GM21737 (cell line): ENCODE data around the gene DPP7.

ENCODE experiments used
- ATAC-seq: cut with Tn5 transposase; IDR thresholded peaks from one replicate; pipeline ENCODE4 v1.9.1; 2021; ENCODE audit warnings: mild to moderate bottlenecking, moderate library complexity; ENCODE audit not compliant: unreplicated experiment

DPP7 gene

DNA sequence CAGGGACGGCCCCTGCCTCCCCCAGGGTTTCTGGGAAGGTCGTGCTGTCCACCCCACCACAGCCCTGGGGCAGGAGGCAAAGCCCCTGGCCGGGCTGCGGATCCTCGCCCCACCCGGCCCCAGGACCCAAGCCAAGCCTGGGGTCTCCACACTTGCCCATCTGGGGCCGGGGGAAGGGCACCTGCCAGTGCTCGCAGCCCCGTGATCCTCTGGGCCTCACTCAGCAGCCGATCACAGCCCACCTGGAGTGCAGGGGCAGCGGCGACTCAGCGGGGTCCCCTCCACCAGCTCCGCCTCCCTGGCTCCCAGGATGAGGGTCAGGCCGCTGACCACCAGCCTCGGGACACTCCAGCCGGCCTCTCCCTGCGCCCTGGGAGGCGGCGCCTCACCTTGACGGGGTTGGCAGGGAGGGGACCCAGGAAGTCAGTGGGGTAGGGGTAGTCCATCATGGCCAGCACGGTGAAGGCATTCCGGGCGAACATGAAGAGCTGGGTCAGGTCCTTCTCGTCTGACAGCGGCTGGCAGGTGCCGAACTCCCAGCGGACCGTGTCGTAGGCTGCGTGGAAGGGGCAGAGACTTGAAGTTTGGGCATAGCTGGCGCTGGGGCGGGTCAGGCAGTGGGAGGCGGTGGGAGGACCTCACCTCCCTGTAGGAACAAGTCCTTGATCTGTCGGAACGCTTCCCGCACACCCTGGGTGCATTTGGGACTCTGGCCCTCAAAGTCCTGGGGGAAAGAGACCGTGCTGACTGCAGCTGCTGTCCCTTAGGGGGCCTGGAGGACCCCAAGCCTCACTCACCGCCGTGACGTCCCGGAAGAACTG lies 1.8 kb downstream of the DPP7 start:
- no peak for ATAC-seq

DNA sequence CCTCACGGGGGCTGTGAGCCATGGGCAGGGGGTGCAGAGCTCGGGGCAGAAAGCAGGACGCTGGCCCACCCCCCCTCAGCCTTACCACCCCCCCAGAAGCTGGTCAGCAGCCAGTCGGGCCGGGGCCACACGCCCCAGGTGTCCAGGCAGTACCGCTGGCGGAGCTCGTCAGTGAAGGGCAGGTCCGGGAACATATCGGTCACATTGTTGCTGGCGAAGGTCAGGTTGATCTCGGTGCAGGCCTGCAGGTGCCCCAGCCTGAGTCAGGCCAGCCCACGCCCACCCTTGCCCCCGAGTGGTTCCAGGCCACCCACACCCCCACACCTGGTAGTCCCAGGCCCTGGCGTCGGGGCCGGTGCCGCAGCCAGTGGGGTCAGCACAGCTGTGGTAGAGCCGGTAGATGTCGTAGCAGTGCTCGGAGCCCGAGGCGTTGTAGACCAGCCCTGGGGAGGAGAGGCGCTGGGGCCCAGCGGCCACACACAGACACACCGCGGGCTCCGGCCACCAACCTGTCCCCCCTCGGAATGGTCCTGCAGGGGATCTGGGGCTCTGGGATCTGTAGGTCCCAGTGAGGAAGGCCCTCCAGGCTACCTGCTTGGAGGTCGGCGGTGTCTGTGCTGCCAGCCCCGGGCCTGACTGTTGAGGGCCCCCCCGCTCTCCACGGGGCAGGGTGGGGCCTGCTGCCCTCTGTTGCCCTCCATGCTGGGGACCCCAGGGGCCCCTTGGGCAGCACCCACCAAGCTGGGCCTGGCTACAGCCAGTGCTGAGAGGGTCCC lies 2.6 kb downstream of the DPP7 start:
- ATAC-seq: no peak

DNA sequence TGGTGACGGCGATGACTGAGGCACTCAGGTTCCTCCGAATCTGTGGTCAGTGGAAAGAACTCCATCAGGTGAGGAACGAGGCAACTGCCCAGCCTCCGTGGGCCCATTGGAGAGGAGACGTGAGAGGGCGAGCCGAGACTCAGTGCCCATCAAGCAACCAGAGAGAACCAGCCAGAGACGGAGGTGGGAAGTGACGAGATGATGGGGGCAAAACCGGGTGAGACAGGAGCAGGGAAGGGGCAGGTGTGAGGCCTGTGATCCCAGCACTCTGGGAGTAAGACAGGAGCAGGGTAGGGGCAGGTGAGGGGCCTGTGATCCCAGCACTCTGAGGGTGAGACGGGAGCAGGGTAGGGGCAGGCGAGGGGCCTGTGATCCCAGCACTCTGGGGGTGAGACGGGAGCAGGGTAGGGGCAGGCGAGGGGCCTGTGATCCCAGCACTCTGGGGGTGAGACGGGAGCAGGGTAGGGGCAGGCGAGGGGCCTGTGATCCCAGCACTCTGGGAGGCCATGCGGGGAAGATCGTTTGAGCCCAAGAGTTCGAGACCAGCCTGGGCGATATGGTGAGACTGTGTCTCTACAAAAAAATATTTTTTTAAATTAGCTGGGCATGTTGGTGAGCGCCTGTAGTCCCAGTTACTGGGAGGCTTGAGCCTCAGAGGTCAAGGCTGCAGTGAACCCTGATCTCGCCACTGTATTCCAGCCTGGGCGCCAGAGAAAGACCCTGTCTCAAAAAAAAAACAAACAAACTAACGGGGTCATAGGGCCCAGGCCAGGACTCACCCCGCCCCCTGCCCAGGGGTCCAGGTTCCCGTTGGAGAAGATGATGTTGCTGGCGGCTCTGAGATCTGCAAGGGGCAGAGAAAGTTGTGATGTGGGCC lies 3.4 kb downstream of the DPP7 start:
- ATAC-seq: no peak

DNA sequence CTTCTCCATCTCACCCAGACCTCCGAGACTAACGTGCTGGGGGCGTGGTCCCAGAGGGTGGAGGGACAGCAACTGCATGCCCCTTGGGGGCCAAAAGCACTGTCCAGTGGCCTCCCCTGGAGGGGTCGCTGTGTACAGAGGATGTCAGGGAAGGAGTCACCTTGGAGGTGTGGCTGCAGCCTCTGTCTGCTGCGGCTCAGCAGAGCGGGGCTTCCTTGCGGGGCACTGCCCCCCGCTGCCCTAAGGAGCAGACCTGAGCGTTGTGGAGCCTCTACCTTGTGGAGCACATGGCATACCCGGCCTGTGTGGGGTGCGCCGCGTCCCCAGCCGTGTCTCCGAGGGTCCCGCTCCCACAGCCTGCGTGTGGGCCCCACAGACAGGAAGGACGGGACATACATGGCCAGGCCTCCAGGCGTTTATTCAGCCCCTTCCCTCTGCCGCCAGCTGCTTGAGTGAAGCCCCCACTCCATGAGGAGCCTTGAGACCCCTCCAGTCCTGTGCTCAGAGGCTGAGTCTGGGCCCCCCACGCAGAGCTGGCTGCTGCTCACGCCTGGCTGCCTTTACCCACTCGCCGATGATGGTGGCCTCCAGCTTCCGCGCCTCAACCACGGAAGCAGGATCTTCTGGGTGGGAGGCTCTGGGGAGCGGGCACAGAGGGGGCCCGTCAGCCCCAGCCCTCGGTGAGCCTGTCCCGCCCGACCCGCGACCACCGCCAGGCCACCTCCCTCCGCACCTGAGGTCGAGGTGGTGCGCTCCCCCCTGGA lies 4.2 kb downstream of the DPP7 start:
- no peak for ATAC-seq

- ATAC-seq: no peak
Measured at GRCh38 chr9:137109250-137110146, 5.0 kb downstream of the DPP7 start.

- no peak for ATAC-seq
Measured at GRCh38 chr9:137108608-137109249, 5.8 kb downstream of the DPP7 start.

- no peak for ATAC-seq
Measured at GRCh38 chr9:137107982-137108381, 6.6 kb downstream of the DPP7 start.

- ATAC-seq: no peak
Measured at GRCh38 chr9:137107312-137107921, 7.1 kb downstream of the DPP7 start.

- ATAC-seq: no peak
Measured at GRCh38 chr9:137106662-137107250, 7.8 kb downstream of the DPP7 start.

DNA sequence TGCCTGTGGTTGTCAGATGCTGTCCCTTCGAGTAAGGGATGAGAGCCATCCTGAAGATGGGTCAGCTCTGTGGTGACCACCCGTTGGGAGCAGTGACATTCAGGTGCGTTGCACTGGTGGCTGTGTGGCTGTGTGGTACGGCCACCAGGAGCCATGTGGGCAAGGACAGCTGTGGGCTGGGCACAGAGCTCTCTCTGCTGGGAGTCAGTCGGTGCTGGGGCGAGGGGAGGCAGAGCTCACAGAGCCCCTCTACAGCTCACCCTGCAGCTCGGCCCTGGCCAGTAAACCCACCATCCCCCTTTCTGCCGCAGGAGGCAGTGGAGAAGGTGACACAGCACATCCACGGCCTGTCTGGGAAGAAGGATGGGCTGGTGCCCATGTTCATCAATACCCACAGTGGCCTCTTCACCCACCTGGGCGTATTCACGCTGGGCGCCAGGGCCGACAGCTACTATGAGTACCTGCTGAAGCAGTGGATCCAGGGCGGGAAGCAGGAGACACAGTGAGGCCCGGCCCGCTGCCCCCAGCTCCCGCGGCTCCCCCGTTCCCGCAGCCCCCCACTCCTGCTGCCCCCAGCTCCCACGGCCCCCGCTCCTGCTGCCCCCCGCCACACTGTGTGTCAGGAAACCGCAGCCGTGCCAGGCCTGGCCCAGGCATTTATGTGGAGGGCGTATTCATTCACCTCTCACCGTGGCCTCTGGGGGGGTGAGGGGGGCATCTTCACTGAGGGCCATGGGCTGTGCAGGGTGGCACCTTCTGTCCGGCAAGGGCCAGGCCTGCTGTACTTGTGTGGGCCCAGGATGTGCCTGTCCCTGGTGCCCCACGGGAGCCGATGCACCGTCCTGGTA lies 8.5 kb downstream of the DPP7 start:
- ATAC-seq: no peak

- ATAC-seq: no peak
Measured at GRCh38 chr9:137103206-137103999, 11.1 kb downstream of the DPP7 start.

DNA sequence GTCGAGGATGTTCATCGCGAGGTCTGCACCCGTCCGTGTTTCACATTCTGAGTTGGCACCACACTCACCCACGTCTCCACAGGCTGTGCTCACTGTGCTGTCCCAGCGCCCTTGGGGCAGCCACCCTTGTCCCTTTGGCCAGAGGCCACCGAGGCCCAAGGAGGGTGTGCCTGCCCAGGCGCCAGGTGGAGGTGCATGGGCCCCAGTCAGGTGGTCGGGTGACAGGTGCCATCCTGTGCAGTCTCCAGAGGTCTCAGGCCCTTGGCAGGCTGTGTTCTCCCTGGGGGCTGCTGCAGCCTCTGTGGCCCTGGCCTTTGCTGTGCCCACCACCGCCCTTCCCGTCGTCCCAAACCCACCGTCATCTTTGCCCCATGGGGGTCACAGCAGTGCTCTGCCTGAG lies 15.3 kb downstream of the DPP7 start:
- ATAC-seq: no peak

GRCh38 chr9:137097761-137098462 lies 16.6 kb downstream of the DPP7 start:
- ATAC-seq: no peak

GRCh38 chr9:137096785-137097546 lies 17.6 kb downstream of the DPP7 start:
- no peak for ATAC-seq
